Astrocyte of the spinal cord (primary cell): ENCODE results near the gene CERS3.

Experiments used
- DNase-seq: peaks from one replicate; pipeline ENCODE4 v3.0.0; 2011; ENCODE audit warnings: low read depth, low spot score
- H3K4me3 ChIP-seq: 2 replicates; pipeline ENCODE4 v1.5.1; 2011; ENCODE audit warnings: low read depth, mild to moderate bottlenecking, low read length, moderate library complexity
- in situ Hi-C: cut with HindIII; loops from 2 replicates; pipeline ENCODE4 v1.10.0; 2017; ENCODE audit warnings: low sequenced_read_pairs
- TF ChIP-seq, protein P1 (sequence below): IDR thresholded peaks from 2 replicates; pipeline ENCODE4 v1.5.1; 2012; ENCODE audit warnings: low read depth, mild to moderate bottlenecking, low read length, inconsistent platforms

CERS3 gene

DNA sequence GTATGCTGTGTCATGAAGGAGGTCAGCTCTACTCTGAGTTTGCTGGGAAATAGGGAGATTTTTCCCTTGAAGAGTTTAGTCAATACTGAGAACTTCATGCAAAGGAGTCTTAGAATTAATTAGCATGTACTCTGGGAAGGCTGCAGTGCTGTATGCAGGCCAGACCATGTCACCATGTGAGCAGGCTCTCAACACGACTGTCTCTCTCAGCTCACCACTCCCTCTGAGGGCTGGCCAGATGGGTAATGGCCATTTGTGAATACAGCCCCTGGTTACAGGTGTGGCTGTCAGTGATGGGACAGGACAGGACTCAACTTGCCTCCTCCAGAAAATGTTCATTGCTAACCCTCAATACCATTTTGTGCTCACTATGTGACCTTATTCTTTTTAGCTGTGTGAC is 5.1 kb upstream of the CERS3 start:
- in situ Hi-C loops: no loop called here
- DNase-seq: no peak
- TF ChIP-seq, protein P1, sequence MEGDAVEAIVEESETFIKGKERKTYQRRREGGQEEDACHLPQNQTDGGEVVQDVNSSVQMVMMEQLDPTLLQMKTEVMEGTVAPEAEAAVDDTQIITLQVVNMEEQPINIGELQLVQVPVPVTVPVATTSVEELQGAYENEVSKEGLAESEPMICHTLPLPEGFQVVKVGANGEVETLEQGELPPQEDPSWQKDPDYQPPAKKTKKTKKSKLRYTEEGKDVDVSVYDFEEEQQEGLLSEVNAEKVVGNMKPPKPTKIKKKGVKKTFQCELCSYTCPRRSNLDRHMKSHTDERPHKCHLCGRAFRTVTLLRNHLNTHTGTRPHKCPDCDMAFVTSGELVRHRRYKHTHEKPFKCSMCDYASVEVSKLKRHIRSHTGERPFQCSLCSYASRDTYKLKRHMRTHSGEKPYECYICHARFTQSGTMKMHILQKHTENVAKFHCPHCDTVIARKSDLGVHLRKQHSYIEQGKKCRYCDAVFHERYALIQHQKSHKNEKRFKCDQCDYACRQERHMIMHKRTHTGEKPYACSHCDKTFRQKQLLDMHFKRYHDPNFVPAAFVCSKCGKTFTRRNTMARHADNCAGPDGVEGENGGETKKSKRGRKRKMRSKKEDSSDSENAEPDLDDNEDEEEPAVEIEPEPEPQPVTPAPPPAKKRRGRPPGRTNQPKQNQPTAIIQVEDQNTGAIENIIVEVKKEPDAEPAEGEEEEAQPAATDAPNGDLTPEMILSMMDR: no peak
- H3K4me3 ChIP-seq: no peak overlapping the region

GRCh38 chr15:100531823-100532327 is 3.1 kb upstream of the CERS3 start:
- in situ Hi-C loops: no loop called here
- DNase-seq: no peak
- H3K4me3 ChIP-seq: no peak overlapping the region
- TF ChIP-seq, protein P1: no peak

GRCh38 chr15:100531204-100531603 is 2.5 kb upstream of the CERS3 start:
- TF ChIP-seq, protein P1: no peak

DNA sequence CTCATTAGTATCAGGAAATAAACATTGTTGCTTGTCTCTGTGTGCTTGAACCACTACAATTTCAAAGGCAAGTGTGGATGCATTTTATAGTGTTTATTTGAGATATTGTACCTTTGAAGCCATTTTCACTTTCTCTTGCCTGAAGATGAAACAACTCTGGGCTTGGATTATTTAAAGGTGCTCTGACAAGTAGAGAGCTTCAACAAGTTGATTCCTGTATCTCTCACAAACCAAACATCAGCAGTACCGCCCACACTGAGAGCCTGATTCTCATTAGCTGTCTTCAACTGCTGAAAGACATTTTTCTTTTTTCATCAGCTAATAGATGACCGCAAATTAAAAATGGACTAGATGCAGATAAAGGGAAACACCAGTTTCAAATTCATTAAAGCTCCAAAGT is 806 bp upstream of the CERS3 start:
- in situ Hi-C loops: no loop called here
- TF ChIP-seq, protein P1: no peak
- no peak for DNase-seq
- H3K4me3 ChIP-seq: no peak overlapping the region

More at GRCh38 chr15:100531204-100531603, 2.5 kb upstream of the CERS3 start:
- in situ Hi-C loops: no loop called here
- H3K4me3 ChIP-seq: no peak overlapping the region
- DNase-seq: no peak

- in situ Hi-C loops: no loop called here
- H3K4me3 ChIP-seq: no peak overlapping the region
- TF ChIP-seq, protein P1: no peak
- DNase-seq: no peak
Observed at GRCh38 chr15:100526027-100526481, 2.7 kb downstream of the CERS3 start.

DNA sequence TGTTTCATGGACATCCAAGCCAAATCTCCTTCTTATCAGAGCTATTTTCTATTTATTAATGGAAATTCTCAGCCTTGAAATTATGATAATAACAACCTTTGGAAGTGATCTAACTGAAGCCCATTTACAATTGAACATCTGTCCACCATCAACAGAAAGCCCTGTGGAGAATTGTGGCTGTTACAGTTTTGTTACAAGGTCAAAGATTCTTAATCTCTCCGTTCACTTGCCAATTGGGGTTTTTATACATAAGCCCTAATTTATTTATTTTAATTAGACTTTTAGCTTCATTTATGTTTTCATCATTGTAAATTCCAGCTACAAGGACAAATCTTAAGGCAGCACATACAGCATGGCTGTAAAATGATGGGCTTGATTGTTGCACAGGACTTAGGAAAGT is 3.3 kb downstream of the CERS3 start:
- TF ChIP-seq, protein P1: no peak
- in situ Hi-C loops: no loop called here
- H3K4me3 ChIP-seq: no peak overlapping the region
- DNase-seq: no peak

- DNase-seq: no peak
- in situ Hi-C loops: no loop called here
- TF ChIP-seq, protein P1: no peak
Observed at GRCh38 chr15:100524326-100524725, 4.4 kb downstream of the CERS3 start.

More at GRCh38 chr15:100524326-100524725, 4.4 kb downstream of the CERS3 start:
- H3K4me3 ChIP-seq: no peak overlapping the region
